Gastroesophageal sphincter (tissue), 3 donors: ENCODE data around the gene ZBTB17.

Source experiments
- EP300 ChIP-seq: sonication (generic); formaldehyde crosslinking; IDR thresholded peaks from one replicate; pipeline ENCODE4 v1.6.1; 2017; ENCODE audit warnings: antibody characterized with exemption, mild to moderate bottlenecking
- POLR2A ChIP-seq, 2 donors: fragments of 450-650 bp; IDR thresholded peaks; one replicate each; pipeline ENCODE4 v1.6.1; 2017; ENCODE audit warnings: antibody characterized with exemption in 2 of 2, mild to moderate bottlenecking in 2 of 2, moderate library complexity in 1 of 2
- POLR2AphosphoS5 ChIP-seq: sonication (generic); formaldehyde crosslinking; IDR thresholded peaks from one replicate; pipeline ENCODE4 v1.6.1; 2017; ENCODE audit warnings: antibody characterized with exemption
- TF ChIP-seq, protein P1 (sequence below), 4 experiments: fragments of 200-600 bp in 2 of 4; fragments of 450-650 bp in 2 of 4; sonication (generic) in 1 of 4; IDR thresholded peaks; one replicate each; pipeline ENCODE4 v1.5.1; 2017 to 2019; ENCODE audit warnings: antibody characterized with exemption in 4 of 4, mild to moderate bottlenecking in 2 of 4, moderate library complexity in 2 of 4

- TF ChIP-seq, protein P1, sequence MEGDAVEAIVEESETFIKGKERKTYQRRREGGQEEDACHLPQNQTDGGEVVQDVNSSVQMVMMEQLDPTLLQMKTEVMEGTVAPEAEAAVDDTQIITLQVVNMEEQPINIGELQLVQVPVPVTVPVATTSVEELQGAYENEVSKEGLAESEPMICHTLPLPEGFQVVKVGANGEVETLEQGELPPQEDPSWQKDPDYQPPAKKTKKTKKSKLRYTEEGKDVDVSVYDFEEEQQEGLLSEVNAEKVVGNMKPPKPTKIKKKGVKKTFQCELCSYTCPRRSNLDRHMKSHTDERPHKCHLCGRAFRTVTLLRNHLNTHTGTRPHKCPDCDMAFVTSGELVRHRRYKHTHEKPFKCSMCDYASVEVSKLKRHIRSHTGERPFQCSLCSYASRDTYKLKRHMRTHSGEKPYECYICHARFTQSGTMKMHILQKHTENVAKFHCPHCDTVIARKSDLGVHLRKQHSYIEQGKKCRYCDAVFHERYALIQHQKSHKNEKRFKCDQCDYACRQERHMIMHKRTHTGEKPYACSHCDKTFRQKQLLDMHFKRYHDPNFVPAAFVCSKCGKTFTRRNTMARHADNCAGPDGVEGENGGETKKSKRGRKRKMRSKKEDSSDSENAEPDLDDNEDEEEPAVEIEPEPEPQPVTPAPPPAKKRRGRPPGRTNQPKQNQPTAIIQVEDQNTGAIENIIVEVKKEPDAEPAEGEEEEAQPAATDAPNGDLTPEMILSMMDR (IDR thresholded peaks at IDR 0.05), result no peak
- TF ChIP-seq POLR2AphosphoS5, result no peak
- no peak for TF ChIP-seq POLR2A (IDR thresholded peaks at IDR 0.05)
- no peak for TF ChIP-seq EP300
Observed at GRCh38 chr1:15943328-15943991, 32.4 kb downstream of the ZBTB17 start.
